SU-DHL-6 (cell line): ENCODE data around the gene CCDC7.
"Not testable (repeated sequence)": the region's sequence is repeated elsewhere in the genome, so short reads cannot be mapped to it uniquely, and the experiment has no call there.

Source experiments
- H2AFZ ChIP-seq: fragments of 200-600 bp; sonication (generic); 2 replicates; pipeline ENCODE4 v1.6.1; 2014; ENCODE audit warnings: low read depth, mild to moderate bottlenecking, moderate library complexity, mixed read lengths, antibody characterized with exemption, low read length; ENCODE audit not compliant: severe bottlenecking
- H3F3A ChIP-seq: fragments of 200-600 bp; shearing (Covaris generic); 2 replicates; pipeline ENCODE4 v1.6.0; 2016; ENCODE audit warnings: antibody characterized with exemption, mild to moderate bottlenecking; ENCODE audit not compliant: insufficient read depth
- H3K27ac ChIP-seq: fragments of 200-600 bp; sonication (generic); 2 replicates; pipeline ENCODE4 v1.5.1; 2016; ENCODE audit warnings: low read depth, mild to moderate bottlenecking, low read length, moderate library complexity, mixed read lengths
- H3K27me3 ChIP-seq: fragments of 200-600 bp; sonication (generic), shearing (Covaris generic); 2 replicates; pipeline ENCODE4 v1.6.0; 2014; ENCODE audit warnings: mild to moderate bottlenecking, low read length
- H3K36me3 ChIP-seq: fragments of 200-600 bp; sonication (generic); 2 replicates; pipeline ENCODE4 v1.6.1; 2014; ENCODE audit warnings: mild to moderate bottlenecking, low read length, mixed read lengths
- H3K4me2 ChIP-seq: fragments of 300-600, 200-600 bp; shearing (Covaris generic), sonication (generic); 2 replicates; pipeline ENCODE4 v1.6.0; 2014; ENCODE audit warnings: low read length, low read depth, mild to moderate bottlenecking; ENCODE audit not compliant: poor library complexity, severe bottlenecking
- H3K4me3 ChIP-seq: fragments of 200-600 bp; sonication (generic); 2 replicates; pipeline ENCODE4 v1.5.1; 2014; ENCODE audit warnings: antibody characterized with exemption, low read length, mild to moderate bottlenecking, mixed read lengths; ENCODE audit not compliant: insufficient read depth, poor library complexity, severe bottlenecking
- H3K79me2 ChIP-seq: fragments of 200-600 bp; sonication (generic); 2 replicates; pipeline ENCODE4 v1.6.1; 2014; ENCODE audit warnings: mild to moderate bottlenecking, low read length, moderate library complexity; ENCODE audit not compliant: insufficient read depth
- H3K9ac ChIP-seq: fragments of 200-600 bp; sonication (generic); 2 replicates; pipeline ENCODE4 v1.7.0; 2014; ENCODE audit warnings: mild to moderate bottlenecking, low read length
- H3K9me2 ChIP-seq: fragments of 200-600 bp; sonication (generic); replicated peaks from 2 replicates; pipeline ENCODE4 v1.6.1; 2014; ENCODE audit warnings: low read length; ENCODE audit not compliant: insufficient read depth
- H3K9me3 ChIP-seq: fragments of 200-600 bp; sonication (generic); 2 replicates; pipeline ENCODE4 v1.6.1; 2014; ENCODE audit warnings: low read length, mixed read lengths; ENCODE audit not compliant: insufficient read depth
- H4K20me1 ChIP-seq: fragments of 200-600 bp; sonication (generic); 2 replicates; pipeline ENCODE4 v1.6.1; 2014; ENCODE audit warnings: low read depth, mild to moderate bottlenecking, antibody characterized with exemption, low read length, moderate library complexity, mixed read lengths
- CTCF ChIP-seq: fragments of 200-600 bp; sonication (generic); IDR thresholded peaks from one replicate; pipeline ENCODE4 v1.5.1; 2017; ENCODE audit warnings: antibody characterized with exemption, mild to moderate bottlenecking, low read length, moderate library complexity; ENCODE audit not compliant: insufficient read depth, poor library complexity, severe bottlenecking
- EZH2phosphoT487 ChIP-seq: fragments of 200-600 bp; sonication (generic), shearing (Covaris generic); conservative IDR thresholded peaks from 2 replicates; pipeline ENCODE4 v1.6.1; 2018; ENCODE audit warnings: mild to moderate bottlenecking, antibody characterized with exemption, low read length, moderate library complexity, mixed read lengths

The CCDC7 gene

DNA sequence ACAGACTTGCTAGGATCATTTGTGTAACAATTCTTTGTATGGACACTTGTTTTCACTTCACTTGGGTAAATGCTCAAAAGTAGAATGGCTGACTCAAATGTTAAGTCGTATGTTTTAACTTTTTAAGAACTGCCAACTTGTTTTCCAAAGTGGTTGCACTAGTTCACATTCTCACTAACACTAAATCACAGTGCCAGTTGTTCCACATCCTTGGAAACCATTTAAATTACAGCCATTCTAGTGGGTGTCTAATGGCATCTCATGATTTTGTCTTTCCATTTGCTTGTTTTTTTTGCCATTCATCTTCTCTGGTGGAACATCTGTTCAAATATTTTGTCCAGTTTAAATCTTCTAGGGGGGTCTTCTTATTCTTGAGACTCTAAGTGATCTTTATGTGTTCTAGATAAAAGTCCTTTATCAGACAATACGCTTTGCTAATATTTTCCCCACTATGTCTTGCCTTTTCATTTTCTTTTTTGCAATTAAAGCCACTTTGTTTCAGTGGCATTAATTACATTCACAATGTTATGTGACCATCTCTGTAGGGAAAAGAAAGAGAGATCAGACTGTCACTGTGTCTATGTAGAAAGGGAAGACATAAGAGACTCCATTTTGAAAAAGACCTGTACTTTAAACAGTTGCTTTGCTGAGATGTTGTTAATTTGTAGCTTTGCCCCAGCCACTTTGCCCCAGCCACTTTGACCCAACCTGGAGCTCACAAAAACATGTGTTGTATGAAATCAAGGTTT is 448.1 kb downstream of the CCDC7 start:
- H3K36me3 ChIP-seq = no peaks in the 10 kb centered on the region
- TF ChIP-seq CTCF (no peak), EZH2phosphoT487 (no peak)
- no peaks in the 10 kb centered on the region for H4K20me1 ChIP-seq

GRCh38 chr10:32895200-32895968 is 449.4 kb downstream of the CCDC7 start:
- H3K36me3 ChIP-seq, H3F3A ChIP-seq: not testable (repeated sequence)

More for the DNA sequence above, 448.1 kb downstream of the CCDC7 start:
- no peaks in the 10 kb centered on the region for H3K79me2 ChIP-seq
- H3F3A ChIP-seq = no peaks in the 10 kb centered on the region
- H3K4me2 ChIP-seq = no peak overlapping the region
- H3K9me3 ChIP-seq = no peaks in the 10 kb centered on the region
- no peak overlapping the region for H3K4me3 ChIP-seq
- H3K9me2 ChIP-seq = no peaks in the 10 kb centered on the region
- no peak overlapping the region for H3K27ac ChIP-seq
- no peak overlapping the region for H2AFZ ChIP-seq
- H3K27me3 ChIP-seq = no peaks in the 10 kb centered on the region
- H3K9ac ChIP-seq = no peak overlapping the region

DNA sequence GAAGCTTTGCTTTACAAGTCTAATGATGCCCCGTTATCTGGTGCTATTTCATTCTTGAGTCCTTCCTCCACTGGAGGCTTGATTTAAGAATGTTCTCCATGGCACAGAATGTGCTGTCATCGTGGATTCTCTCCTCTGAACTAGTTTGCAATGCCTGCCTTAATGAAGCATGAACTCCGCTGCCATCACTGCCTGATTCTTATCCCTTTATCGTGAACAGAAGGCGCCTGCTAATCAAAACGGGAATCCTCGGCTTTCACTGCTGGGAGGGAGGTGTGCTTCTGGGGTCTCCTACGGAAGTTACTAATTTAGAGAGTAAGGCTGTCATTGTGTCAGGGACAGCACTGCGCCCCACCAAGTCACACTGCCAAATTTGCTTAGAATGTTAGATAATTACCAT is 455.9 kb downstream of the CCDC7 start:
- Histone ChIP-seq H3K27ac (no peak overlapping the region), H3K4me2 (no peak overlapping the region), H3K36me3 (no peaks in the 10 kb centered on the region), H2AFZ (no peak overlapping the region), H3K9ac (no peak overlapping the region), H3K9me2 (no peaks in the 10 kb centered on the region), H3K27me3 (no peaks in the 10 kb centered on the region), H3F3A (no peaks in the 10 kb centered on the region), H3K79me2 (no peaks in the 10 kb centered on the region), H3K9me3 (no peaks in the 10 kb centered on the region), H3K4me3 (no peak overlapping the region), H4K20me1 (no peaks in the 10 kb centered on the region)
- TF ChIP-seq EZH2phosphoT487 (no peak), CTCF (no peak)

More at GRCh38 chr10:32895200-32895968, 449.4 kb downstream of the CCDC7 start:
- not testable (repeated sequence) for H3K27ac ChIP-seq, H3K27me3 ChIP-seq, H3K9me3 ChIP-seq, H3K4me2 ChIP-seq, H3K9me2 ChIP-seq, H3K9ac ChIP-seq, H3K4me3 ChIP-seq, H2AFZ ChIP-seq, H4K20me1 ChIP-seq, H3K79me2 ChIP-seq

GRCh38 chr10:32905466-32905865 is 459.5 kb downstream of the CCDC7 start:
- Histone ChIP-seq H3K9ac (no peak overlapping the region), H3K4me2 (no peak overlapping the region), H3K36me3 (no peaks in the 10 kb centered on the region), H4K20me1 (no peaks in the 10 kb centered on the region), H3K27ac (no peak overlapping the region), H2AFZ (no peak overlapping the region), H3K27me3 (no peaks in the 10 kb centered on the region), H3K9me3 (no peaks in the 10 kb centered on the region), H3K79me2 (no peaks in the 10 kb centered on the region), H3F3A (no peaks in the 10 kb centered on the region), H3K9me2 (no peaks in the 10 kb centered on the region), H3K4me3 (no peak overlapping the region)
- TF ChIP-seq CTCF (no peak), EZH2phosphoT487 (no peak)
